ENCODE data around the gene BCL2L12. TPM values are rescaled to one million over a fixed set of nuclear protein-coding genes. Genes with fewer than 3 reads are reported as not detected.

BCL2L12 gene
- total and polyA plus RNA-seq, 2 of the 13 experiments (the other 11 are each of a cell fraction or from before 2014, with no cell fraction given), result 26.8 to 40.8 TPM

DNA sequence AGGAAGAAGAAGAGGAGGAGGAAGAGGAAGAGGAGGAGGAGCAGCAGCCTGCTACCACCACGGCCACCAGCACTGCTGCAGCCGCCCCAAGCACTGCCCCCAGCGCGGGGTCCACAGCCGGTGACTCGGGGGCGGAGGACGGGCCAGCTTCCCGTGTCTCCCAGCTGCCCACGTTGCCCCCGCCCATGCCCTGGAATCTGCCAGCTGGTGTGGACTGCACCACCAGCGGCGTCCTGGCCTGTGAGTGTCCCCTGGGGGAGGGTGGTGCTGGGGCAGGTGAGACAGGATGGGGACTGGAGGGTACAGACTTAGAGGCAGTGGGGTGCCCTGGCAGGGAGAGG is 12.3 kb upstream of the BCL2L12 start:
- 98% methylated on average over 13 of the region's 13 CpGs for WGBS (ENCODE audit: low lambda C conversion rate)
- Histone ChIP-seq H3K27ac (ENCODE audit: extremely low read length, insufficient read depth, low read length) (no peak overlapping the region), H3K9me3 (ENCODE audit: low read length) (no peaks in the 10 kb centered on the region), H3K4me2 (ENCODE audit: low read depth, low read length) (no peak overlapping the region), H3K4me3 (replicated peaks in 1 of 3; ENCODE audit: insufficient read depth in 1 of 3, low read depth in 2 of 3, low read length in 3 of 3) (no peak overlapping the region), H4K20me1 (ENCODE audit: insufficient read depth, low read length) (no peaks in the 10 kb centered on the region), H2AFZ (ENCODE audit: low read length) (no peak overlapping the region), H3K4me1 (ENCODE audit: insufficient read depth, low read length) (peaks cover 14% of the 10 kb centered on the region; the same call in 1 of the 2 replicates), H3K9ac (ENCODE audit: insufficient read depth, low read depth, low read length) (no peak overlapping the region), H3K27me3 (ENCODE audit: control insufficient read depth in 1 of 2, insufficient read depth in 2 of 2, low read length in 2 of 2) (no peaks in the 10 kb centered on the region), H3K79me2 (ENCODE audit: insufficient read depth, low read length) (no peaks in the 10 kb centered on the region), H3K36me3 (replicated peaks in 1 of 2; ENCODE audit: control insufficient read depth in 1 of 2, insufficient read depth in 2 of 2, low read length in 2 of 2) (peaks cover 30 to 57% of the 10 kb centered on the region in 2 experiments; a peak in 4 of 5 replicates)
- CTCF ChIA-PET (ENCODE audit: low intra/inter-chr PET ratio, low total read pairs), result no interaction called here
- no TSS peak for BruUV-seq (replicated peaks)
- ATAC-seq, result no peak
- intact Hi-C loops (cut with micrococcal nuclease; ENCODE audit: unreplicated experiment), result no loop called here
- POLR2A ChIA-PET, result interaction anchor here (1.0 to 1.7 kb wide), 3 partner anchors 11 to 13 kb away, joined by 3 to 7 read pairs (median 3); partner anchors contain the start of genes RRAS and SCAF1
- DNase-seq (ENCODE audit: low spot score), result no peak
- no peak for FAIRE-seq
- in situ Hi-C loops (cut with HindIII; ENCODE audit: extremely low pct_ligation_motif_present, low pct_unique_long_range_greater_than_20kb), result no loop called here
- no peak for TF ChIP-seq ZBTB33 (CRISPR knock-in tag; IDR thresholded peaks at IDR 0.05)
- no peak for TF ChIP-seq ZNF318 (CRISPR knock-in tag; IDR thresholded peaks at IDR 0.05)
- peak; percentile 47 for TF ChIP-seq RBFOX2 (IDR thresholded peaks at IDR 0.05; ENCODE audit: low read depth, low read length)
- peak; percentile 39 for TF ChIP-seq AGO2 (optimal IDR thresholded peaks at IDR 0.05; ENCODE audit: low read depth, low read length)

Measured in HepG2 (cell line).